GM21381 (cell line): ENCODE data around the gene CLDN14.

Source experiments
- ATAC-seq: cut with Tn5 transposase; IDR thresholded peaks from one replicate; pipeline ENCODE4 v1.9.1; 2021; ENCODE audit warnings: mild to moderate bottlenecking, moderate library complexity; ENCODE audit not compliant: unreplicated experiment

CLDN14 gene, protein sequence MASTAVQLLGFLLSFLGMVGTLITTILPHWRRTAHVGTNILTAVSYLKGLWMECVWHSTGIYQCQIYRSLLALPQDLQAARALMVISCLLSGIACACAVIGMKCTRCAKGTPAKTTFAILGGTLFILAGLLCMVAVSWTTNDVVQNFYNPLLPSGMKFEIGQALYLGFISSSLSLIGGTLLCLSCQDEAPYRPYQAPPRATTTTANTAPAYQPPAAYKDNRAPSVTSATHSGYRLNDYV

DNA sequence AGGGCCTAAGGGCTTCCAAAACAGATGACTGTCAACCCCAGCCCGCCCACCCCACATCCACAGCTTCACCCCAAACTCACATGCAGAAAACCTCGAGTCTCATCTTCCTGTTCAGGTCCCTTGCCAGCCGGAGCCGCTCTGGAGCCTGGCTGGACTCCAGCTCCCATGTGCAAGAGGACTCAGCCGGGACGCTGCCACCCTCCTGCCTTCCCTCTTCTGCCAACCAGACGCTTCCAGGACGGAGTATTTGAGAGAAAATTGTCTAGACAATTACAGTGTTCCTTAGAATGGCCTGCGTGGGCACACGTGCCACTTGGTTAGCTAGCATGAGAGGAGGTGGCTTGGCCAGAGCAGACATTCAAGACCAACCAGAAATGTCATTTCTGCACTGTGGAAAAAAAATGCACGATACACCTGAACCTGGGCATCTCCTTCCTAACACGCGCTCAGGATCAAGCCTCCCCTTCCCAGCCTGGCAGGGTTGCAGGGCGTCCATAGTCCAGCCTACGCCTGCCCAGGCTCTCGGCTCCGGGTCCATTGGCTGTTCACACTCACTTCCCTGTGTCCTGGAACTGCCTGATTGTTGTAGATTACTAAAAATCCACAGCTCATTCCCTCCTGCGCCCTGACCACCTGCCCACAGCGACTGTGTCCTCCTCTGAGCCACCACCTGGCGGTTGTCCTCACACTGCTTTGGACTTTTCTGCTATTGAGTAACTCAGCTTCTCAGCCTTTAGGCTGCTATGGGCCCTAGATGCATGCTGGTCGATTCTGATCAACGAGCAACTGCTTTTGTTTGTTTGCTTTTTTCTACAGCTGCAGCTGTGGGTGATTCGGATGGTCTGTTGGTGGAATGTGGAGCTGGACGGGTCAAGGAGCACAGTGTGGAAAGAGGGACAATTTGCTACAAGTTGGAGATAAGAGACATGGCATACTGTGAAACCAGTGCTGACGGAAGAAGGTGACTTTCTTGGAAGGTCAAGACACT lies at the start of gene CLDN14:
Gene CLDN14 (minus strand): TSS at position 708 of the 988 bp plus-strand sequence. CDS start 18,427 bp downstream, outside the sequence.
- ATAC-seq: no peak

DNA sequence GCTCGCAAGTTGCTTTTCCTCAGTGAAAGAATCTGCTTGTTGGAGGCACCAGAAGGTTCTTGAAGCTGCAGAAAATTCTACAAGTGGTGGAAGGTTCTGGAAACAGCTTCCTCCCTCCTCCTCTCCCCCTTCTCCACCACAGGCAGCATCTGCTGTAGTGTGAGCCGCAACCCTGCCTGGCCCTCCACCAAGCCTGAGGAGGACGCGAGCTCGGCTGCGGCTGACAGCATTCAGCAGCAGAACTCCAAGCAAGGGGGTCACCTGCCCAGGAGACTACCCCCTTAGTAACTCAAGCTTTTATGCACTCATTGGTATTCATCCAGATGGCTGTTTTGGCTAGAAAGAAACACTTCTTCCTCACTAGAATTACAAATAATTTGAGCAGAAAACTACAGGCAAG lies 48.8 kb upstream of the CLDN14 start:
- ATAC-seq: no peak

DNA sequence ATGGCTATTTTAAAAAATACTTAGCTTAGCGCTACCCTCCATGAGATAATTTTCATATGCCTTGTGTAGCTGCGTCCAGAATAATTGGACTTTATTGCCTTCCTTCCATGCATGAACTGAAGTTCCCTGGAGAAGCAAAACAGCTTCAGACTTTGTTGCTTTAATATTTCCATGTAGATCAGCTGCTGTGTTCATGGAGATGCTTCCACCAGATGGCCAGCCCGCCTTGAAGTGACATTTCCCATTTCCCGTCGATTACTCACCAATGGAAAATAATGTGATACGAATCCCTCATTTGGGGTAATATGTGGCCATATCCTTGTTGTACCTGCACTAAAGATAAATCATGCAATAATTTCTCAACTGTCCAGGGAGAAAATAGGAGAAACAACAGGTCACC lies 47.4 kb upstream of the CLDN14 start:
- no peak for ATAC-seq

DNA sequence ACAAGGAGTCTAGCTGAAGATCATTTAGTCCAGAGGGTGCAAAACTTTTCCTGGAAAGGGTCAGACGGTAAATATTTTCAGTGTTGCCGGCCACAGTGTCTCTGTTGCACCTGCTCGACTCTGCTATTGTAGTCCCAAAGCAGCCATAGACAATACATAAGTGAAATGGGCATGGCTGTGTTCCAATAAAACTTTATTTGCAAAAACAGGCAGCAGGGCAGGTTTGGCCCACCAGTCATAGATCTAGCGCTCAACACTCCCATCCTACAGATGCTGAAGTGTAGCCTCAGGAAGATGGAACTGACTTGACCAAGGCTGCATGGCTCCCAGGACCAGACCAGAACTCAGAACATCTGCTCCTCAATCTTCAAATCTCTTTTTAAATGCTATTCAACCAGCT lies 46.2 kb upstream of the CLDN14 start:
- ATAC-seq: no peak

DNA sequence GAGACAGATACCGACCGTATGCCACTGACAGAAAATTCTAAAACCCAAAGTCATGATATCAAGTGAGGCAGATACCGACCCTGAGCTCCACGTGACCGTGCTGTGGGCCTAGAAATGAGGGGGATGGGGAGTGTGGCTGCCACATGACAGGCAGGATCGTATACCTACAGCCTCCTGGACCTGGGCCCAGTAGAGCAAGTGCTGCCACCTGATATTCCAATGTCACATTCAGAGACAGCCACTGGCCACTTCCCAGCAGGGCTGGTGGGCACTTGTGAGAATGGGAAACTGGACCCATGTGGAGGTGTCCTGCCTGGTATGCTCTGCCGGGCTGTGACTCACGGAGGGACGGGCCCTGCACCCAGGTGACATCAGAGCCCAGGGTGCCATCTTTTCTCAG lies 44.6 kb upstream of the CLDN14 start:
- no peak for ATAC-seq

DNA sequence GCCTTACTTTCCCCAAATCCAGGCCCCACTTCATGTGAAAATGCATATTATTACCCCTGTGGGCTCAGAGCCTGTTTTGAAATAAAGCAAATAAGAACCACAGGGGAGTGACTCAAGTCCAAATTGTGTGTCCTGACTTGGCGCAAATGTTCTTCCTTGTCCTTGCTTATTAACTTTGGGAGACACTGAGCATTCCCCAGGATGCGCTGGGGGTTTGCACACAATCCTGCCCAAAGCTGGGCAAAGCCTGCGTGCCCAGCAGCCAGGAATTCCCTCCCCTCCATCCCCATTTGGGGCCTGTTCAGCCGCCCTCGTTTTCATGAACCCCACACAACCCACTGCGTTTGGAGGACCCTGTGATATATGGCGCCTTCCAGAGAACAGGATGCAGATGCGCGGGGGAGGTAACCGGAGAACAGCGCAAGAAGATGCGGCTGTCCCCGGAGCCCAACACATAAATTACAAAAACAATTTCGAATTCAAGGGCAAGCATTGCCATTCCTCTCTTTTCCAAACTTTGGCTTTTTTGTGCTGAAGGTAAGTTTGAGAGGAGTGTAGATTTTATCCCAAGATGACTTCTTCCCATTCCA lies 42.4 kb upstream of the CLDN14 start:
- ATAC-seq: no peak

DNA sequence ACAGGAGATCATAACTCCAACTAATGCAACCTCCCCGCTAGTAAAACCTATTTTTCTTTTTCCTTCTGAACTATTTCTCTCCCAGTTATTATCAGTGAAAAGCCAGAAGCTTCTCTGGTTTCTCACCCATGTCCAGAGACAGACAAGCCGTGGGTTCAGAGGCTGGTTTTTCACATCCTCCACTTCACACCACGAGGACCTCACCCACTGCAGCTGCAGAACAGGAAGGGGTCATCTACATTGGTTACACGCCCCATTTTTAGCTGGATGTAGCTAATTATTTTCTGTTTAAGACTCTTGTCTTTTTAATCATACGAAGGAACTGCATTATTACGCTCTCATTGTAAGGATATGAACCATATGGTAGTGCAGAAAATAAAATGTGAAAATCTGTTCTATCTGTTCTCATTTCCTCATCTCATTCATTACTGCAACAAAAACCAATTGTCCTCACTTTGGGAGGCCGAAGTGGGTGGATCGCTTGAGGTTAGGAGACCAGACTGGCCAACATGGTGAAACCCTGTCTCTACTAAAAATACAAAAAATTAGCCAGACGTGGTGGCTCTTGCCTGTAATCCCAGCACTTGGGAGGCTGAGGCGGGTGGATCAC lies 39.1 kb upstream of the CLDN14 start:
- no peak for ATAC-seq

DNA sequence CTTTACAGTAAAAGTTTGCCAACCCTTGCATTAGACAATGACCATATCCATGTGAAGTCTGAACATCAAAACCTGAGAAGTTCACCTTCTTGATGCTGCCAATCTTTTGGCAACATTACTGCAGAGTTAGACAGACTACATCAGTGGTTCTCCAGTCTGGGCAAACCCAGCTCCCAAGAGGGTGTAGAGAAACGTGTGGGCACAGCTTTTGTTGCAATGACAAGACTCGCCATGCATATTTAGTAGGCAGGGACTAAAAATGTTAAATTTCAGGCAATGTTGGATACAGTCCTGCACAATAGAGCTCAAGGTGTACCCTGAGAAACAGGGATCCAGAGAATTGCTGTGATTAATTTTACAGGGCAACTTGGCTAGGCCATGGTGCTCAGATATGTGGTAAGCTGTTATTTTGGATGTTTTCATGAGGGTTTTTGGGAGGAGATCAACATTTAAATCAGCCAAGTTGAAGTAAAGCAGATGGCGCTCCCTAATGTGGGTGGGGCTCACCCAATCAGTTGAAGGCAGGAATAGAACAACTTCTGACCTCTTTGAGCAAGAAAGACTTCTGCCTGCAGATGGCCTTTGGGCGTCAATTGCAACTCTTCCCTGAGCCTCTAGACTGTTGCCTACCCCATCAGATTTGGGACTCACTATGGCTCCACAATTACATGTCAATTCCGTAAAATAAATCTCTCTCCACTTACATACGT lies 37.6 kb upstream of the CLDN14 start:
- ATAC-seq: no peak

DNA sequence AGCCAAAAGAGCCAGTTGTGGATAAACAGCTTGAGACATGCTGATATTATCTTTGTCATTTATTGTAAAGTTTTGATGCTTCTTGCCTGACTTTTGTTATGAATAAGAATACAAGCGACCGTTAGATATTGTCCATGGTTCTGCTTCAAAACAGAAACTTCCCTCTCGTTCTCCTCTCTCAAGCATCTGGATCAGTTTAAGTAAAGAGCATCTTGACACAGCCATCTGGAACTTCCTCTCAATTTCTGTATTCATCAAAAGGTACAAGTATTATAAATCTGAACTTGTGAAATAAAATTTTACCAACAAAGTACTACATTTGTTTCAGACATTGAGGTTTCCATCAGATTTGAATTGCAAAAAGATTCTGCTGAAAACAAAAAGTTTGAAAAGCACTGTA lies 36.4 kb upstream of the CLDN14 start:
- no peak for ATAC-seq

DNA sequence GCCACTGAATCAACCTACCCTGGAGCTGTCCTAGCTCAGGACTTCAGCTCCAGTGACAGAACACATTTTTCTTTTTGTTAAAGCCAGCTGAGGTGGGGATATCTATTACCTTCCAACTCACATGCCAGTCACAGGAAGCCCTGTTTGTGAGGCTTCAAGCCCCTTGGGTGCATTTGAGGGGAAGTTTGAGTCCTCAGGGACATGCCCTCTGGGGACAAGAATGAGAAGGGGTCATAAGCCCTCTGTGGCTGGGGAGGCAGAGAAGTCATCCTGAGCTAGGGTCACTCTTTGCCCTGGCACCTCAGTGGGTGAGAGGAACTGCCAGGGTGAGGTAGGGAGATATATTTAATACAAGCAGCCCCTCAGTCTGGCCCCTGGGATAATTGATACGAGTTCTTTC lies 33.5 kb upstream of the CLDN14 start:
- no peak for ATAC-seq

DNA sequence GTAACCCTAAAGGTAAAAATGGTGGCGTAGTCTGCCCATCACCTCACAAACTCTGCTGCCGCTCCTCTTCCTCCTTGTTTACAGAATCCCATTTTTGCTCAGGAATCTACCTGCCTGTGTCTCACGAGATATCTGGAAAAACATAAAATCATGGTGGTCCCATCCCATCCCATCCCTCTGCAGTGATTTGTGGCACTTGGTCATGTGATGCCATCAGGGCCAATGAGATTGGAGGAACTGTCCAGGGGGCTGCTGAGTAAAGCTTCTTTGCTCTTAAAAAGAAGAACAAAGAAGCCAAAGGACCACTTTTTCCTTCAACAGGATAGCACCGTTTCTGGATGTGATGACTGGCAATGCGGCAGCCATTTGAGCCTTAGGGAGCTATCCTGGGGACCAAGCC lies 33.0 kb upstream of the CLDN14 start:
- no peak for ATAC-seq

DNA sequence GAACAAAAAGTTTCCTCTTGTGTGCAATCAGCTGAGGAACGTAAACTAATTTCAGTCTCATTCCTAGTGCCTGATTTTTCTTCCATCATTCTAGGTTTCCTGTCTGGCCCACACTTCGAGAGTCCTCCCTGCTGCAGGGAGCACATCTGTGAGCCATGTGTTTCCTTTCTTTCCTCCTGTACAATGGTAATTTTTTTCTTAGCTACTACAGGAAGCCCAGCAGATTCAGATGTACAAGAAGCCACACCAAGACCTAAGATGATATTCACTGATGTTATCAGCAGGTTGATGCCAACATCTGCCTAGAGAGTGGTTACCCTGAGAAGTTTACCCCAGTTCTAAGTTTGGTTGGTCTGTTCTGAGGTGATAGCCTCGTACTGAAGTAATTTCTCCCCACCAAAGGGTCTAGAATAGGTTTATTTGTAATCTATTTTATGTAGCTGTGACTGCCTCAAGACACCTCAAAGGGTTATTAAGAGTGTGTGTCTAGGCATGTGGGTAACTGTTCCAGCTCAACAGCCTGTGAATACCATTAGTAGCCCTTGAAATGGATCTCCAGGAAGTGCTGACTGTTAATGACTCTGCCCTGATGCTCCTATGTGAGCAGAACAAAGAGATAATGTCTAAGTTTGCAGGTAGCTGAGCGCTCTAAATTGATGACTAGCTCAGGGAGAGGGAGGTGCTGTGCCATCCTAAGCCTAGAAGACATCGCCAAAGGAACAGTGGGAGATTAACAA lies 31.7 kb upstream of the CLDN14 start:
- ATAC-seq: no peak

DNA sequence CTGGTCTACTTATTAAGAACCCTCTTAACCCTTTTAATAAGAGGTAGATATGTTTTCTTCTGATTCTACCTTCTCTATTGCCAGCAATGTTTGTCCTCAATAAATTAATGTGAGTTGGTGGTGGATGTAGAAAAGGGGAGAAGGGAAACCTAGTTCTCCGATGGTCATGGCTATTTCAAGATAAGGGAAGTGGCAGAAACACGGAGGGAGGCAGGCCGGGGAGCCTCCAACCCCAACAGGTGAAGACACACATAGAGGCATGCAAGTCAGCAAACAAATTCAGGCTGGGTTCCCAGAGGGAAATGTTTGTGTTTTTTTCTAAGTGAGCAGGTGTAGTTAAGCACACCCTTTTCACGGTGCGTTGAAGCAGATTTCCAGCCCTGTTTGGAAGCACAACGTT lies 31.0 kb upstream of the CLDN14 start:
- no peak for ATAC-seq

DNA sequence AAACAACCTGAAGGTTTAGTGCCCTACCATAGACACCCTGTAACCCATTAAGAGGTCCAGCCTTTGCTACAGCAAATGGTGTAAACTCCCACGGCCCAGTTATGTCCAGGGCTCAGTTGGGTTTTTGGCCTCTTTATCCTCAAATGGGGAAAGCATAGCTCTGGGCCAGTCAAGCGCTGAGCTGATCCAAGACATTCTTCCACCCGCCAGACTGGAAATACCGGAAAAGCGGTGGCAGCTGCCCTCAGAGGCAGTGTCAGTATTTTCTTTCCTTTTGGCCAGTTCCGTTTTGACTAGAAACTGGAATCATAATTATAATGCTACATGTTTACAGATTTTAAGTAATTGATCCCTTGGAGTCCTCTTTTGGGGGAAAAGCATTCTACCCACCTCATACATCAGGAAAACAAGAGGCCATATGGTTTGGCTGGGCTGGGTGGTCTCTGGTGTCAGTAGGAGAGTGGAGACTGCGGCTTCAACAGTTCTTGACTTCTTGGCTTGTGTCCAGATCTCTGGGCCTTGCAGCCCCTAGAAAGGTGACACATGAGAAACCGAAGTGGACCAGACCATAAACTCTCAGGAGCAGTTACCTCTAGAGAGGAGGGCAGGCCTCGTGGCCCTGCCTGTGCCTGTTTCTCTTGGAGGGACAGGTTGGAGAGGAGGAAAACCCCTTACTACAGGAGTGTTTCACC lies 30.2 kb upstream of the CLDN14 start:
- no peak for ATAC-seq

DNA sequence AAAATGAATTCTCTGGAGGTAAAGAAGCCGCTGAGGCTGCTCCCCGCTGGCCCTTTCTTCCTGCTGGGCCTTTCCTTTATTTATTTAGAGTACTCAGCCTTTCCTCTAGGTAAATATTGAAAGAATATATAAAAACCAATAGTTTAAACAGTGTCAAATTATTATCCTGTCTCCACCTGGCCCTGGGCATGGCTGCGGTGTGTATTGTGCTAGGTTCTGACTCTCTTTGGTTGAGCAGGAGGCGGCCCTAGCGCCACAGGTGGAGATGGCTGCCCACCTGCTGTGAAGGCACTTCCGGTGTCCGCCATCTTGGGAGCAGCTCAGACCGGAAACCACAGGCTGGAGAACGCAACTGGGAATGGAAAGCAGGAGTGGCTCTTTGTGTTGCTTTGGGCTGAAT lies 29.0 kb upstream of the CLDN14 start:
- no peak for ATAC-seq

DNA sequence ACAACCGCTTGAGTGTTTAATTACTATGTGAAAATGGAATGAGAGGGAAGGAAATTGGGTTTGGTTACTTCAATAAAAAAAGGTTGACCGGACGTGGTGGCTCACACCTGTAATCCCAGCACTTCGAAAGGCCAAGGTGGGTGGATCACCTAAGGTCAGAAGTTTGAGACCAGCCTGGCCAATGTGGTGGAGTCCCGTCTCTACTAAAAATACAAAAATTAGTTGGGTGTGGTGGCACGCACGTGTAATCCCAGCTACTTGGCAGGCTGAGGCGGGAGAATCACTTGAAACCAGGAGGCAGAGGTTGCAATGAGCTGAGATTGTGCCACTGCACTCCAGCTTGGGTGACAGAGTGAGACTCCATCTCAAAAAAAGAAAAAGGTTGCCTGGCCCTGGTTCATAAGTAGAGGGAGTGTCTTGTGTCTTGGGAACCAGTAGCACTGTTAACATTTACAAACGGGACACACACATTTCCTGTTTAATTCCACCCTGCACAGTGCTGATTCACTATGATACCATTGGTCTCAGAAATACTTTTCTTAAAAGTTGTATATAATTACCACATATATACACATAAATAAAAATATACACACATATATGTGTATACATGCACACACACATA lies 27.6 kb upstream of the CLDN14 start:
- no peak for ATAC-seq

DNA sequence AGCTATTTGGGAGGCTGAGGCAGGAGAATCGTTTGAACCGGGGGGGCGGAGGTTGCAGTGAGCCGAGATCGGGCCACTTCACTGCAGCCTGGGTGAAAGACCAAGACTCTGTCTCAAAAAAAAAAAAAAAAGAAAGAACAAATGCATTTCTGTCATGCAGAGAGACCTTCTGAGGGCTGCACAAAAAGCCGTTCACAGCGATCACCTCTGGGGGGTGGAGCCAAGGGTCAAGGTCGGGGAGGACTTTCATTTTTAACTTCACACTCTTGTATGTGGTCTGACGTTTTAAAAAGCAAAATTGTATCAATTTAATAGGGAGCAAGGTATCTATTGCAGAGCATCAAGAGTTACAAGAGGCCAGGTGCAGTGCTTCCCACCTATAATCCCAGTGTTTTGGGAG lies 26.6 kb upstream of the CLDN14 start:
- ATAC-seq: no peak

DNA sequence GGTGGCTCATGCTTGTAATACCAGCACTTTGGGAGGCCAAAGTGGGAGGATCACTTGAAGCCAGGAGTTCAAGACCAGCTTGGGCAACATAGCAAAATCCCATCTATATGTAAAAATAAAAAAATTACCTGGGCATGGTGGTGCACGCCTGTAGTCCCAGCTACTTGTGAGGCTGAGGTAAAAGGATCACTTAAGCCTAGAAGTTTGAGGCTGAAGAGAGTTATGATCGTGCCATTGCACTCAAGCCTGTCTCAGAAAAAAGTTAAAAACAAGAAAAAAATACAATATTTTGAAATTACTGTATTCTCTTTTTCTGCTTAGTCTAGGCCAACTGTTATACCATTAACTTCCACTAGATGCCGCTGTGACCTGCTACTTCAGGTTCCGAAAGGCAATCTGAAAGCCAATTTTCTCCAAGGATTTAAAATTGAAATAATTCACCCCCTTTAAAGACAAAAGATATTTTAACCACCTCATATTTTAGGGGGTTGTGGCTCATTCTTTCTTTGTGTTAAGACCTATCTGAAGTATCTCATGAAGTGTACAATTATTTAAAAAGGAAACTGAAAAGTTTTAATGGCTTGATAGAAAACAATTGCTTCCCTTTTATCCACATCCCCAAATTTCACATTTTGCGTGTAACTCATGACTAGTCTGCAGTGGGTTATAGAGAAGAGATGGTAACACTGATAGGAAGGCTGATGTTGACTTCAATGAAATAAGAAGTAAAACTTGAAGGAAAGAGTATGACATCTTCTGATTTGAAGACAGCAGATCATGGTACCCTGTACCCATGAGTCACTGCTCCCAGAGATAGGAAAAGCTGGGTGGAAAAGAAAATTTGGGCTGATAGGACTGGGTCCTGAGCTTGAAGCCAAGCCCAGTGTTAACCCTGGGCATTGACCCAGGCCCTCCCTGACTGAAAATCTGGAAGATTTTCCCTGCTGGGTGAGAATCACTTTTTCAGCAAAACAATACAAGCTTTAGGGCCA lies 24.4 kb upstream of the CLDN14 start:
- no peak for ATAC-seq
